Lung microvascular endothelial cell (primary cell): Measurements from ENCODE around the gene WDR74. TPM values are rescaled to one million over a fixed set of nuclear protein-coding genes. Genes with fewer than 3 reads are reported as not detected.
A peak's percentile ranks its signal among the peaks of the same experiment; 100 is the strongest.

Experiments
- DNase-seq, 2 donors: peaks; one replicate each; pipeline versions ENCODE4 v3.0.0 to v3.0.0-alpha.2; 2010; ENCODE audit warnings: low read depth in 2 of 2
- total RNA-seq: library from RNA; depleted of rRNA; stranded (reverse); fragments of >200 nt; gene quantifications from 2 replicates; pipeline ENCODE4 v1.2.1, GENCODE V29; 2014

The WDR74 gene
- total RNA-seq, 1 donor from 2014 or later: 75.4 TPM

DNA sequence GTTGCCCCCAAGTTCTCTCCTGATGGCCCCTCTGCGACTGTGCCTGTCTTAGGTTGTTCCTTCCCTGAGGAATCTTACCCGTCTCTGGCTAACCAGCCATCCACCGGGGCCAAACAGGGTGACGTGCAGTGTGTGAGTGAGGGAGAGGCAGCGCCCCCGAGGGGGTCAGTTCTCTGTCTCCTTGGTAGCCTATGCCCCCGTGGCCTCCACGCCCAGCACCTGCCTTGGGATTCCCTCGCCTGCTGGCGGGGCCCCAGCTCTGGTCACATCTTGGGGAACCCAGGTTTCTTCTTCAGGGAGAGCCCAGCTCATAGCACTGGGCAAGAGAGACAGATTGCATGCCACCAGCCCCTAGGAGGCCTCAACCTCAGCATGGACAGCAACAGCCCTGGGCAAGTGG lies 39.9 kb downstream of the WDR74 start:
- DNase-seq: no peak

- no peak for DNase-seq
These were observed 43.1 kb downstream of the WDR74 start for GRCh38 chr11:62796281-62796680.

- no peak for DNase-seq
These were observed 45.1 kb downstream of the WDR74 start for GRCh38 chr11:62794201-62794775.

DNA sequence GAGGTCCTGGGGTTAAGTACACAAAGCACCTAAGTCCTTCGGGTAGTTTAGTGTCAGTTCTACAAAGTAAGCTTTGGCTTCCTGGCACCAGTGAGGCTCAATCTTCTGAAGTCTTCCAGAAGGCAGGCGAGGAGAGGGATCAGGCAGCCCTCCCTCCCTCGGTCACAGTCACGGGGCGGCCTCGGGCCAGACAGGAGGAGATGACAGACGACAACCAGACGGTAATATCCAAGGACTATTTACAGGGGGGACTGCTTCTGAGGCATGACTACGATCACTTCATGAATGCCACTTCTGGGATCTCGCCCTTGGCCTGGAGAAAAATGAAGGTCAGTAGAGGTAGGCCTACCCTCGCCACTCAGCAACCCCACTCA lies 47.2 kb downstream of the WDR74 start:
- peak in 1 of 2 donors; percentile 14 for DNase-seq

DNA sequence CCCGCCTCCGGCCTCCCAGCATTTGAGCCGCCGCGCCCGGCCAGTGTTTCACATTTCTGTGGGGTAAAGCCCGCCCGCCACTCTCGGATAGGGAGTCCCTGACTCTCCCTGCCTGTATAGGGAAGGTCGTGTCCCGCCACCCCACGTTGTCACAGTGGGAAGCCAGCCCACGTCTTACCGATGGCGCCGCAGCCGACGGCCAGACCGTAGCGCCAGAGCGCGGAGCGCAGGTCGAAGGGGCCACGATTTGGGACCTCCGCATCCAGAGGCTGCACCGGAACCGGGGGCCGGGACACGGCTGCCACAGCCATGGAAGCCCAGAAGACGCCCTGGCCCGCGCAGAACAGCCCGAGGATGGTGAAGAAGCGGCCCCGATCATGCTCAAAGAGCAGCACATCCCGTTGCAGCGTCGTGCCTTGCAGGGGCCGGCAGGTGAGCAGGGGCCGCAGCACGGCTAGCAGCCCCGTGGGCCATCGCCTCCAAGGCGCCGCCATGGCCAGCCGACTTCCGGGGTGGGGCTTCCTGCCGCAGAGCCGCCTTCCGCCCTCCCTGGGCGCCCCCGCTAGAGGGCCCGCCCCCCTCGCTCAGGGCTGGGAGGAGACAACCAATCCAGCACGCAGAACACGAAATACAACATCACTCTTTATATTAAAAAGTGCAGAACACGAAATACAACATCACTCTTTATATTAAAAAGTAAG lies 47.7 kb downstream of the WDR74 start, which contains the start of gene TMEM223:
Gene TMEM223 (minus strand): TSS at position 506 of the 701 bp plus-strand sequence. CDS start 12 bp downstream, at position 494.
- DNase-seq: peak; percentile 68 to 81

DNA sequence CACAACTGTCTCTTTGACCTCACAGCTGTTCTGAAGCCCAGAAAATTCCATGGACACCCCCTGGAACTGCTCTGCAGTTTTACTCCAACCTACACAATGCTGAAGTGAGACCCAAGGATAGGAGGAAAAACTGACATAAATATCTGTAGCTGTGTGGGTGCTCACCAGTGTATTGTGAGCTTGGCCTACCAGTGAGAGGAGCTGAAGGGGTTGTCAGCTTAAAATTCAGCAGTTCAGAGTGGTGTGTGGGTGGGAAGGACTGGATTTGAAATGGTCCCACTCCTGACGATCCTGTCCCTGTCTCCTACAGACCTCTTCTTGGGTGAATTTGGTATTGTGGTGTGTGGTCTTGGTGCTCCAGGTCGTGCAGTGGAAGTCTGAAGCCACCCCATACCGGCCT lies 49.8 kb downstream of the WDR74 start:
- DNase-seq: no peak

DNA sequence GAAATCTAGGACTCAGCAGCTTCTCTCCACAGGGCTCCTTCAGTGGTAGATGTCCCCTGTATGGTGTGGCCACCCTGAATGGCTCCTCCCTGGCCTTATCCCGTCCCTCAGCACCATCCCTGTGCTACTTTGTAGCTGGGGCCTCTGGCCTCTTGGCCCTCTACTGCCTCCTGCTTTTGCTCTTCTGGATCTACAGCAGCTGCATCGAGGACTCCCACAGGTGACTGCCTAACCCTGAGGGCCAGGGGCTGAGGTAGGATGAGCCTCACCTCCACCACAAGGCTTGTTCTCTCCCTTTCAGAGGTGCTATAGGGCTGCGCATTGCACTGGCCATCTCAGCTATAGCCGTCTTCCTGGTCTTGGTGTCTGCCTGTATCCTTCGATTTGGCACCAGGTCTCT lies 50.4 kb downstream of the WDR74 start:
- DNase-seq: no peak

- DNase-seq: peak; percentile 97 to 98
These were observed 52.2 kb downstream of the WDR74 start, which contains the start of gene TMEM179B for GRCh38 chr11:62787005-62787759. TSS of gene TMEM179B (plus strand) at chr11:62787402. CDS start at chr11:62787432, 30 bp downstream.

DNA sequence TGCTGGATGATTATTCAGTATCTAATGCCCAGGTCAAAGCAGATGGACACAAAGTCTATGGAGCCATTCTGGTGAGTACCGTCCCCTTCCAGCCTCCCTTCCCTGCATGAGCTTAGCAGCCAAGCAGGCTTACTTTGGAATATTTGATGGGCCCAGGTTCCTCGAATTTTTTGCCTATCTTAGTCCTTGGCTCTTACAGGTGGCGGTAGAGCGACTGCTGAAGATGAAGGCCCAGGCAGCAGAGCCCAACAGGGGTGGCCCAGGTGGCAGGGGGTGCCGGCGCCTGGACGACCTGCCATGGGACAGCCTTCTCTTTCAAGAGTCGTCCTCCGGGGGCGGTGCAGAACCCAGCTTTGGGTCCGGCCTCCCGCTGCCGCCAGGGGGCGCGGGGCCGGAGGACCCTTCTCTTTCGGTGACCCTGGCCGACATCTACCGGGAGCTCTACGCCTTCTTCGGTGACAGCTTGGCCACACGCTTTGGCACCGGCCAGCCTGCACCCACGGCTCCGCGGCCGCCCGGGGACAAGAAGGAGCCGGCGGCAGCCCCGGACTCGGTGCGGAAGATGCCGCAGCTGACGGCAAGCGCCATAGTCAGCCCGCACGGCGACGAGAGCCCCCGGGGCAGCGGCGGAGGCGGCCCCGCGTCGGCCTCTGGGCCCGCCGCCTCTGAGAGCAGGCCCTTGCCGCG lies 52.9 kb downstream of the WDR74 start:
- DNase-seq: peak; percentile 86 to 89

Other genes with a start within 250 kb of the WDR74 start
- 7.6 and 14.5 TPM in 2 replicates for gene TUT1, start 248.1 kb downstream of the WDR74 start, total RNA-seq
- gene MTA2, start 237.7 kb downstream of the WDR74 start, total RNA-seq: 147 and 148 TPM in 2 replicates
- gene EML3, start 226.8 kb downstream of the WDR74 start, total RNA-seq: 19.0 and 25.2 TPM in 2 replicates
- 2.4 and 3.3 TPM in 2 replicates for gene ROM1, start 226.3 kb downstream of the WDR74 start, total RNA-seq
- gene B3GAT3, start 217.6 kb downstream of the WDR74 start, total RNA-seq: 12.0 and 15.1 TPM in 2 replicates
- gene GANAB, start 193.0 kb downstream of the WDR74 start, total RNA-seq: 170 and 189 TPM in 2 replicates
- 13.5 and 19.6 TPM in 2 replicates for gene INTS5, start 186.3 kb downstream of the WDR74 start, total RNA-seq
- 25.5 and 37.5 TPM in 2 replicates for gene C11orf98, start 174.4 kb downstream of the WDR74 start, total RNA-seq
- gene CSKMT, start 174.3 kb downstream of the WDR74 start, total RNA-seq: 4.8 and 6.3 TPM in 2 replicates
- 8.3 and 9.9 TPM in 2 replicates for gene UQCC3, start 167.9 kb downstream of the WDR74 start, total RNA-seq
- gene LBHD1, start 167.3 kb downstream of the WDR74 start, total RNA-seq: 1.5 and 1.6 TPM in 2 replicates
- gene UBXN1, start 160.5 kb downstream of the WDR74 start, total RNA-seq: 126 and 131 TPM in 2 replicates
- 0.22 and 0.60 TPM in 2 replicates for gene LRRN4CL, start 150.1 kb downstream of the WDR74 start, total RNA-seq
- gene BSCL2, start 132.2 kb downstream of the WDR74 start, total RNA-seq: 17.7 and 26.4 TPM in 2 replicates
- not detected in 2 replicates for gene GNG3, start 131.9 kb downstream of the WDR74 start, total RNA-seq
- gene HNRNPUL2, start 112.1 kb downstream of the WDR74 start, total RNA-seq: 7.0 and 9.7 TPM in 2 replicates
- gene TTC9C, start 111.1 kb downstream of the WDR74 start, total RNA-seq: 23.4 and 24.6 TPM in 2 replicates
- 7.4 and 11.7 TPM in 2 replicates for gene ZBTB3, start 85.4 kb downstream of the WDR74 start, total RNA-seq
- gene POLR2G, start 78.0 kb downstream of the WDR74 start, total RNA-seq: 58.0 and 60.7 TPM in 2 replicates
- 19.8 and 31.9 TPM in 2 replicates for gene TAF6L, start 68.2 kb downstream of the WDR74 start, total RNA-seq
- gene TMEM179B, start 52.2 kb downstream of the WDR74 start, total RNA-seq: 20.3 and 39.3 TPM in 2 replicates
- gene TMEM223, start 47.6 kb downstream of the WDR74 start, total RNA-seq: 8.7 and 13.5 TPM in 2 replicates
- 7.6 and 12.3 TPM in 2 replicates for gene NXF1, start 34.1 kb downstream of the WDR74 start, total RNA-seq
- 29.4 and 33.3 TPM in 2 replicates for gene STX5, start 7.5 kb downstream of the WDR74 start, total RNA-seq
- not detected in 2 replicates for gene TEX54, start 6.7 kb downstream of the WDR74 start, total RNA-seq
- 57.9 and 59.9 TPM in 2 replicates for gene SLC3A2, start 41.3 kb upstream of the WDR74 start, total RNA-seq
- gene CHRM1, start 81.8 kb upstream of the WDR74 start, total RNA-seq: not detected in 2 replicates
- not detected in 2 replicates for gene SLC22A6, start 145.4 kb upstream of the WDR74 start, total RNA-seq
- not detected in 2 replicates for gene SLC22A8, start 176.3 kb upstream of the WDR74 start, total RNA-seq